ENCODE measurements around the gene SMCHD1.

DNA sequence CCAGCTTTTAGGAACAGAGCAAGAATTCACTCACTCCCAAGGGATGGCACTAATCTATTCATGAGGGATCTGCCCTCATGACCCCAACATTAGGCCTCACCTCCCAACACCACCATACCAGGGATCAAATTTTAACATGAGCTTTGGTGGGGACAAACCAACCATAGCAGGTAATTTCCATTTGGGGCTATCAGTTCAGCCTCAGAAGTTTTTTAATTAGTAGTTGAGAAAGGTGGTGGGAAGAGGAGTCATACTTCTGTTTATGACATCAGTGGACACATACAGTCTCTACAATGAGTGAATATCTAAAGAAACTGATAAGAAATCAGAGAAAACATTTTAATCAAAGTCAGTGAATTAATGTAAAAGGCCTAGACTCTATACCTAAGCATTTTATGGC, 131.7 kb downstream of the SMCHD1 start:
- TF ChIP-seq, protein P1, sequence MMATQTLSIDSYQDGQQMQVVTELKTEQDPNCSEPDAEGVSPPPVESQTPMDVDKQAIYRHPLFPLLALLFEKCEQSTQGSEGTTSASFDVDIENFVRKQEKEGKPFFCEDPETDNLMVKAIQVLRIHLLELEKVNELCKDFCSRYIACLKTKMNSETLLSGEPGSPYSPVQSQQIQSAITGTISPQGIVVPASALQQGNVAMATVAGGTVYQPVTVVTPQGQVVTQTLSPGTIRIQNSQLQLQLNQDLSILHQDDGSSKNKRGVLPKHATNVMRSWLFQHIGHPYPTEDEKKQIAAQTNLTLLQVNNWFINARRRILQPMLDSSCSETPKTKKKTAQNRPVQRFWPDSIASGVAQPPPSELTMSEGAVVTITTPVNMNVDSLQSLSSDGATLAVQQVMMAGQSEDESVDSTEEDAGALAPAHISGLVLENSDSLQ (IDR thresholded peaks at IDR 0.05) = no peak
- no peak for TF ChIP-seq SUZ12 (IDR thresholded peaks at IDR 0.05)
- no peak for TF ChIP-seq FOXK2 (IDR thresholded peaks at IDR 0.05)
- TF ChIP-seq NFRKB (IDR thresholded peaks at IDR 0.05) = no peak
- no peak for TF ChIP-seq SP1 (IDR thresholded peaks at IDR 0.05)
- TF ChIP-seq LEF1 (IDR thresholded peaks at IDR 0.05; ENCODE audit: borderline replicate concordance) = no peak
- no peak for TF ChIP-seq BHLHE40 (IDR thresholded peaks at IDR 0.05; ENCODE audit: borderline replicate concordance)
- no peak for TF ChIP-seq ARNT (IDR thresholded peaks at IDR 0.05)
- TF ChIP-seq ELF4 (IDR thresholded peaks at IDR 0.05) = no peak
- no peak for TF ChIP-seq L3MBTL2 (conservative IDR thresholded peaks at IDR 0.05)
- TF ChIP-seq ZNF384 (IDR thresholded peaks at IDR 0.05) = no peak
- TF ChIP-seq FOXM1 (IDR thresholded peaks at IDR 0.05; ENCODE audit: borderline replicate concordance) = no peak
- no peak for TF ChIP-seq FOXA1 (IDR thresholded peaks at IDR 0.05)

Measured in HEK293T (cell line).